ENCODE data around the gene RRAD.
"Not testable (repeated sequence)": the region's sequence is repeated elsewhere in the genome, so short reads cannot be mapped to it uniquely, and the experiment has no call there.

RRAD gene, protein sequence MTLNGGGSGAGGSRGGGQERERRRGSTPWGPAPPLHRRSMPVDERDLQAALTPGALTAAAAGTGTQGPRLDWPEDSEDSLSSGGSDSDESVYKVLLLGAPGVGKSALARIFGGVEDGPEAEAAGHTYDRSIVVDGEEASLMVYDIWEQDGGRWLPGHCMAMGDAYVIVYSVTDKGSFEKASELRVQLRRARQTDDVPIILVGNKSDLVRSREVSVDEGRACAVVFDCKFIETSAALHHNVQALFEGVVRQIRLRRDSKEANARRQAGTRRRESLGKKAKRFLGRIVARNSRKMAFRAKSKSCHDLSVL

GRCh38 chr16:66925322-66925840 is at the start of gene RRAD:
RRAD (minus strand) TSS chr16:66925535; CDS start chr16:66925179, 356 bp downstream.
- DNase-seq = no peak

GRCh38 chr16:66974932-66975246 is 49.6 kb upstream of the RRAD start:
- DNase-seq = peak; percentile 72 to 76

DNA sequence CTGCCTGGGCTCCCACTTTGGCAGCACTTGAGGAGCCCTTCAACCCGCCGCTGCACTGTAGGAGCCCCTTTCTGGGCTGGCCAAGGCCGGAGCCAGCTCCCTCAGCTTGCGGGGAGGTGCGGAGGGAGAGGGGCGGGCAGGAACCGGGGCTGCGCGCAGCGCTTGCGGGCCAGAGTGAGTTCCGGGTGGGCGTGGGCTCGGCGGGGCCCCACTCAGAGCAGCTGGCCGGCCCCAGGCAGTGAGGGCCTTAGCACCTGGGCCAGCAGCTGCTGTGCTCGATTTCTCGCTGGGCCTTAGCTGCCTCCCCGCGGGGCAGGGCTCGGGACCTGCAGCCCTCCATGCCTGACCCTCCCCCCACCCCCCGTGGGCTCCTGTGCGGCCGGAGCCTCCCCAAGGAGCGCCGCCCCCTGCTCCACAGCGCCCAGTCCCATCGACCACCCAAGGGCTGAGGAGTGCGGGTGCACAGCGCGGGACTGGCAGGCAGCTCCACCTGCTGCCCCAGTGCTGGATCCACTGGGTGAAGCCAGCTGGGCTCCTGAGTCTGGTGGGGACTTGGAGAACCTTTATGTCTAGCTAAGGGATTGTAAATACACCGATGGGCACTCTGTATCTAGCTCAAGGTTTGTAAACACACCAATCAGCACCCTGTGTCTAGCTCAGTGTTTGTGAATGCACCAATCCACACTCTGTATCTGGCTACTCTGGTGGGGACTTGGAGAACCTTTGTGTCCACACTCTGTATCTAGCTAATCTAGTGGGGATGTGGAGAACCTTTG is 49.0 kb upstream of the RRAD start:
- DNase-seq = not testable (repeated sequence)

DNA sequence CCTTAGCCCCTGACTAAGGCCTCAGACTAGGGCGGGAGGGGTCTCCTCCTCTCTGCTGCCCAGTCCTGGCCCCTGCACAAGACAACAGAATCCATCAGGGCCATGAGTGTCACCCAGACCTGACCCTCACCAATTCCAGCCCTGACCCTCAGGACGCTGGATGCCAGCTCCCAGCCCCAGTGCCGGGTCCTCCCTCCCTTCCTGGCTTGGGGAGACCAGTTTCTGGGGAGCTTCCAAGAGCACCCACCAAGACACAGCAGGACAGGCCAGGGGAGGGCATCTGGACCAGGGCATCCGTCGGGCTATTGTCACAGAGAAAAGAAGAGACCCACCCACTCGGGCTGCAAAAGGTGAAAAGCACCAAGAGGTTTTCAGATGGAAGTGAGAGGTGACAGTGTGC is 48.4 kb upstream of the RRAD start:
- DNase-seq = no peak

DNA sequence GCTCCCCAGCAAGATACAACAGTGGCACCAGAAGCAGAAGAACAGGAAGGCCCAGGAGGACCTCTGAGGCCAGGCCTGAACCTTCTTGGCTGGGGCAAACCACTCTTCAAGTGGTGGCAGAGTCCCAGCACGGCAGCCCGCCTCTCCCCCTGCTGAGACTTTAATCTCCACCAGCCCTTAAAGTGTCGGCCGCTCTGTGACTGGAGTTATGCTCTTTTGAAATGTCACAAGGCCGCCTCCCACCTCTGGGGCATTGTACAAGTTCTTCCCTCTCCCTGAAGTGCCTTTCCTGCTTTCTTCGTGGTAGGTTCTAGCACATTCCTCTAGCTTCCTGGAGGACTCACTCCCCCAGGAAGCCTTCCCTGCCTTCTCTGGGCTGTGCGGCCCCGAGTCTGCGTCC is 47.6 kb upstream of the RRAD start:
- DNase-seq = no peak

DNA sequence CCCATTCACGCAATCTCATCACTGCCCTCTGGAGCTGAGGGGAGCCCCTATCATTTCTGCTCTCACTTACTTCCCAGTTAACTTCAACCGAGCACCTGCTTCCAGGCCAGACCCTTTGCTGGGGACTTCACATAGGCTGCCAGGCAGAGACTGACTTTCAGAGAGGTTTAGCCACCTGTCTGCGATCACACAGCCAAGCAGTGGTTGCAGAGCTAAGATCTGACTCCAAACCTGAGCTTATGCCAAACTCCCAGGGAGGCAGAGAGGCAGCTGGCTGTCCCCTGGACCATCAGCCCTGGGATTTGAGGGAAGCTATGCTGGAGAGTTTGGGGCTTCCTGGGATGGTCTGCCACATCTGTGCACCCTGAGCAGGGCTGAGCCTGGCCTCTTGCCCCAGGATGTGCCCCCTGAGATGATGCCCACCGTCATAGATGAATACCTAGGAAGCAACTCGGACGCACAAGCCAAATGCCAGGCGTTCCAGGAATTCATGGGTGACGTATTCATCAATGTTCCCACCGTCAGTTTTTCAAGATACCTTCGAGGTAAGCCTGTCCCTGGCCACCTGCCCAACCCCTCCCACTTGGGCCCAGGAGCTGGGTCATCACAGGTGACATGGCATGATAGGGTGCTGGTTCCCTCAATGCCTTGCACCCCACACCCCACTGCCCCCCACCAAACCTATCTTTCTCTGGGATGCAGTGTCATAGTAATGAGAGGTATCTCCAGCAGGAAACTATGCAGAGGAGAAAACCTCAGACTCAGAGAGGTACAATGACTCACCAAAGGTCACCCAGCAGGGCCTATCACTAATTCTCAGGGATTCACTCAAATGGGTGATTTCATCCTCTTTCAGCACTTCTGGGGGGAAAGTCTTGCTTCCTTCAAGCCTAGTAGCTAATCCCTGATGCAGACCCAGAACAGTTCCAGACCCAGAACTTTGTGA is 45.7 kb upstream of the RRAD start:
- no peak for DNase-seq

DNA sequence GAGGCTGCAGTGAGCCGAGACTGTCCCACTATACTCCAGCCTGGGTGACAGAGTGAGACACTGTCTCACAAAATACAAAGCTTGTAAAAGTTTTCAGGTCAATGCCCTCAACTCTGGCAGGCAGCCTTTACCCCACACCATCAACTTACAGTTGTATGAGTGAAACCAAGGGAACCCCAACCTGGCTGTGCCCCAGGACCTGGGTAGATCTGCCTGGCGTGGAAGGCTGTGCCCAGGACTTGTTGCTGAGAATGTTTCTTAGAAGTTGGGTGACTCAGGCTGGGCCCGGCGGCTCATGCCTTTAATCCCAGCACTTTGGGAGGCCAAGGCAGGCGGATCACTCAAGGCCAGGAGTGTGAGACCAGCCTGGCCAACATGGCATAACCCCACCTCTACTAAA is 43.5 kb upstream of the RRAD start:
- DNase-seq = no peak

- DNase-seq = no peak
Measured at GRCh38 chr16:66964049-66964448, 38.7 kb upstream of the RRAD start.

- DNase-seq = no peak
Measured at GRCh38 chr16:66961914-66962313, 36.6 kb upstream of the RRAD start.

DNA sequence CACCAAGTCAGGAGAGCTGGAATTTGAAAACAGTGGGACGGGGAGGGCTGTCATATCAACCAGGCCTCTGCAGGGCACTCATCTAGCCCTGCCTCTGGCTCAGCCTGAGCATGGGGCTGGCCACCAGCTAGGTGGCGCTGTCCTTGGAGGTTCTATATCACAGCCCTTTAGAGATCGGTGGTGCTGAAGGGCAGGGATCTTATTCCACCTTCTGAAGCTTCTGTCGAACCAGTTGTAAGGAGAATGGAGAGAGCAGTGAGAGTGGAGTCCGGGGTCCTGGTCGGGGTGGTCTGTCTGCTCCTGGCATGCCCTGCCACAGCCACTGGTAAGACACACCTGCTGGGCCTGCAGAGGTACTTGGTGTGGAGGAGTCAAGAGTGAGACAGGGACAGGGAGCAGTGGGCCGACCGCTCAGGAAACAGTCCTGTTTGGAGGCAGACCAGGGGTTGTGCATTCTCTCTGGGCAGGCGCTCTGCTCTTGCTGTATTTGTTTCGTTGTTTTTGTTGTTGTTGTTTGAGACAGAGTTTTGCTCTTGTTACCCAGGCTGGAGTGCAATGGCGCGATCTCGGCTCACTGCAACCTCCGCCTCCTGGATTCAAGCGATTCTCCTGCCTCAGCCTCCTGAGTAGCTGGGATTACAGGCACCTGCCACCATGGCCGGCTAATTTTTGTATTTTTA is 35.9 kb upstream of the RRAD start, which contains the start of gene CES3:
Gene CES3 (plus strand): TSS at position 202 of the 680 bp plus-strand sequence. CDS start 42 bp downstream, at position 244.
- peak; percentile 77 to 87 for DNase-seq

- no peak for DNase-seq
Measured at GRCh38 chr16:66960270-66960669, 34.9 kb upstream of the RRAD start.

- no peak for DNase-seq
Measured at GRCh38 chr16:66959704-66960161, 34.4 kb upstream of the RRAD start.

DNA sequence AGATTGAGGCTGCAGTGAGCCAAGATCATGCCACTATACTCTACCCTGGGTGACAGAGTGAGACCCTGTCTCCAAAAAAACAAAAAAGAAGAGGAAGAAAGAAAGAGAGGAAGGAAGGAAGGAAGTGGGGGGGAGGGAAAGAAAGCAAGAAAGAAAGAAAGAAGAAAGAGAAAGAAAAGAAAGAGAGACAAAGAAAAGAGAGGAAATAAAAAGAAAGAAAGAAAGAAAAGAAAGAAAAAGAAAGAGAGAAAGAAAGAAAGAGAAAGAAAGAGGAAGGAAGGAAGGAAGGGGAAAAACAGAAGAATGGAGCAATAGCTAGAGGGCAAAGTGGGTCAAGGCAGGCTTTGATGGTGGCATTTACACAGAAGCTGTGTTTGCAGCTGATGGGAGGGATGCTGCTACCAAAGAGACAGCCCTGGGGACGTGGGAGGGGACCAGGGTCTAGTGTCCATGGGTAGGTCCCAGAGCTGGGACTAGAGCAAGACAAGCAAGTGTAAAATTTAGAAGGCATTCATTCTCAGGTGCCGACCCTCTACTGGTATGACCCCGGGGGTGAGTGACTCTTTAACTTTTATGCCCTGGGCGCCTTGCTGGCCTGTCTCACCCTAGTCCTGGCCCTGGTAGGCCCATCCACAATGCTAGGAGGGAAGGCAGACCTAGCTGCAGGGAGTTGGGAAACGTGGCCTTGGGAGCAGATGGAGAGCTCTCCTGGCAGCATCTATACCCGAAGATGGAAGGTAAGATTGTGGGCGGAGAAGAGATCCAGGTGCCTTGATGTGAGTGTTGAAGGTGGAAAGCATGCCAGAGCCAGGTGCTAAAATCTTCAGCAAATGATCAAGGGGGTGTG is 33.7 kb upstream of the RRAD start:
- no peak for DNase-seq

DNA sequence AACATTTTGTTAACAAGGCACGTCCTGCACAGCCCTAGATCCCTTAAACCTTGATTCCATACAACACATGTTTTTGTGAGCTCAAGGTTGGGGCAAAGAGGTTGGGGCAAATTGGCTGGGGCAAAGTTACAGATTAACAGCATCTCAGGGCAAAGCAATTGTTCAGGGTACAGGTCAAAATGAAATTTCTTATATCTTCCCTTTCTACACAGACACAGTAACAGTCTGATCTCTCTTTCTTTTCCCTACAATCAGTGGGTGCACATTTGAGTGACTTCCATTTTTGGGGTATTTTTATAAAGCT is 30.8 kb upstream of the RRAD start:
- not testable (repeated sequence) for DNase-seq

DNA sequence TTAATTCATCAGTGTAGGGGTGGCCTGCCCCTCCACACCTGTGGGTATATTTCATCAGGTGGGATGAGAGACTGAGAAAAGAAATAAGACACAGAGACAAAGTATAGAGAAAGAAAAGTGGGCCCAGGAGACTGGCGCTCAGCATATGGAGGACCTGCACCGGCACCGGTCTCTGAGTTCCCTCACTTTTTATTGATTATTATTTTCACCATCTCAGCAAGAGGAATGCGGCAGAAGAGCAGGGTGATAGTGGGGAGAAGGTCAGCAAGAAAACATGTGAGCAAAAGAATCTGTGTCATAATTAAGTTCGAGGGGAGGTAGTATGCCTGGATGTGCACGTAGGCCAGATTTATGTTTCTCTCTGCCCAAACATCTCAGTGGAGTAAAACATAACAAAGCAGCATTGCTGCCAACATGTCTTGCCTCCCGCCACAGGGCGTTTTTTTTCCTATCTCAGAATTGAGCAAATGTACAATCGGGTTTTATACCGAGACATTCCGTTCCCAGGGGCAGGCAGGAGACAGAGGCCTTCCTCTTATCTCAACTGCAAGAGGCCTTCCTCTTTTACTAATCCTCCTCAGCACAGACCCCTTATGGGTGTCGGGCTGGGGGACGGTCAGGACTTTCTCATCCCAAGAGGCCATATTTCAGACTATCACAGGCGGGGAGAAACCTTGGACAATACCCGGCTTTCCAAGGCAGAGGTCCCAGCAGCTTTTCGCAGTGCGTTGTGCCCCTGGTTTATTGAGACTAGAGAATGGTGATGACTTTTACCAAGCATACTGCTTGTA is 30.2 kb upstream of the RRAD start:
- DNase-seq = not testable (repeated sequence)

- peak; percentile 70 to 79 for DNase-seq
Measured at GRCh38 chr16:66954097-66954659, 28.8 kb upstream of the RRAD start.

DNA sequence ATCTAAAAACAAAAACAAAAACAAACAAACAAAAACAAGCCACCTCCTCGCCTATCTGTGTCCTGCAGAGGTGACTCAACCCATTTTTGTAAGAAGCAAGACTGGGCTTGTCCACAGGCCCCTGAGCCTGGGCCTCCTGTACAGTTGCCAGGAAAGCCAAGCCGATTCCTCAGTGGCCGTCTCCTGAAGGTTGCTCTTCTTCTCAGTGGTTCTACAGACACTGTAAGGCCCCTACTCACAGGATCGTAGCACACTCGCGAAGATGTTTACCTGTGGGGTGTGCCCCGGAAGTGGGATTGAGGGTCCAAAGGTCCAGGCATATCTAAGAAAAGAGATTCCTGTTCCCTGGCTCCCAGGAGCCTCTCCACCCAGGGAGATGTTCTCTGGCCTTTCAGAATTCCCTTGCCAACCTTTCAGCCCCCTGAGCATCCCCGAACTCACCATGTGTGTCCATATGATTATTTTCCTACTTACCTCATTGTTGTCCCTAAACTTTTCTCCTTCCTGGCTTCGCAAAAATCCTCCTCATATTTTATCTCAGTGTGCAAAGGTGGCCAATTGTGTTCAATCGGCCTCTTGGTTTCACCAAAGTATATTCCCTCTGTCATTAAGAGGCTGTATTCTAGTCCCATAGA is 28.2 kb upstream of the RRAD start:
- DNase-seq = no peak

- DNase-seq = no peak
Measured at GRCh38 chr16:66952430-66953110, 27.2 kb upstream of the RRAD start.
